HG02943 (cell line): ENCODE data around the gene RSBN1L.
"Not testable (repeated sequence)": the region's sequence is repeated elsewhere in the genome, so short reads cannot be mapped to it uniquely, and the experiment has no call there.

Source experiments
- ATAC-seq: cut with Tn5 transposase; IDR thresholded peaks from one replicate; pipeline ENCODE4 v1.9.1; 2021; ENCODE audit warnings: mild to moderate bottlenecking, low read depth, moderate library complexity; ENCODE audit not compliant: unreplicated experiment

RSBN1L gene

GRCh38 chr7:77696057-77696642 is at the start of gene RSBN1L:
TSS of gene RSBN1L (plus strand) at chr7:77696459. CDS start at chr7:77696470, 11 bp downstream.
- ATAC-seq: peak; percentile 89

GRCh38 chr7:77648742-77649338 is 47.4 kb upstream of the RSBN1L start:
- no peak for ATAC-seq

- no peak for ATAC-seq
These were observed 46.4 kb upstream of the RSBN1L start for GRCh38 chr7:77649716-77650349.

DNA sequence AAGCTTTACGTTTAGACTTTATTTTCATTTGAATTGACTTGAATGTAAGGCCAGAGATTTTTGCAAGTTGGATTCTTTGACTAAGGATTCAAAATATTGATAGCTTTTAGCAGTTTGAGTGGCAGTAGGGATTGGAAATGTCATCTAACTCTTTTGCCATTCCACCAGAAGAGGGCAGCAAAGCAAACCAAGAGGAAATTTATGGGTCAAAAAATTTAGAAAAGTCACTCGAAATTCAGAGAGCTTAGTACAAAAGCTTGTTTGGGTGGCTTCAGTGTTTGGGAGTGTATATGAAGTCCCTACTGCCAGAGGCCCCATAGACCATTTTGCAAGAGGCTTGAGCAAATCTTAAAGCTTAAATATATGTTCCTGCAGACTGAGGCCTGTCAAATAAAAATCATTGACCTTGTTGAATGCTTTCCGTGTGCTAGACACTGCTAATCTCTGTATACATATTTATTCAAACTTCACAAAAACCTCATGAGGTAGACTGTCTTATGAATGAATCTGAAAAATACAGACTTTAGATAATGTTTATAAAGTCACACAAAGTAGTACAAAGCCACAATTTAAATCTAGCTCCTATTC is 44.6 kb upstream of the RSBN1L start:
- ATAC-seq: no peak

GRCh38 chr7:77652826-77653225 is 43.4 kb upstream of the RSBN1L start:
- not testable (repeated sequence) for ATAC-seq

GRCh38 chr7:77653572-77653971 is 42.7 kb upstream of the RSBN1L start:
- no peak for ATAC-seq

DNA sequence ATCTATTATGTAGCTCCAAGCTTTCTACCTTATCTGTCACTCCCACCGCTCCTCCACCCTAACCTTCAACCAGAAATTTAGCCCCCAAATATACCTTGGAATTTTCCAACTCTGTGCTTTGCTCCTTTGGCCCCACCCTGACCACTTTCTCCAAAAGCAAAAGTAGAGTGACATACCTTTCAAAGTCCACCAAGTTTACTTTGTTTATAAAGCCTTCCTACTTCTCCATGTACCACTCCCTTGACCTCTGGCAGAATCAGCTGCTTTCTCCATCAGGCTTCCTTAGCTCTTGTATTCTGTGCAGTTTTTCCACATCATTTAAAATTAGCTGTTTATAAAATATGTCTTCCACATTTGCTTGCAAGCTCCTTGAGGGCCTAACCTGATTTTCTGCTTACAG is 40.9 kb upstream of the RSBN1L start:
- no peak for ATAC-seq

- ATAC-seq: no peak
These were observed 40.3 kb upstream of the RSBN1L start for GRCh38 chr7:77655836-77656455.

DNA sequence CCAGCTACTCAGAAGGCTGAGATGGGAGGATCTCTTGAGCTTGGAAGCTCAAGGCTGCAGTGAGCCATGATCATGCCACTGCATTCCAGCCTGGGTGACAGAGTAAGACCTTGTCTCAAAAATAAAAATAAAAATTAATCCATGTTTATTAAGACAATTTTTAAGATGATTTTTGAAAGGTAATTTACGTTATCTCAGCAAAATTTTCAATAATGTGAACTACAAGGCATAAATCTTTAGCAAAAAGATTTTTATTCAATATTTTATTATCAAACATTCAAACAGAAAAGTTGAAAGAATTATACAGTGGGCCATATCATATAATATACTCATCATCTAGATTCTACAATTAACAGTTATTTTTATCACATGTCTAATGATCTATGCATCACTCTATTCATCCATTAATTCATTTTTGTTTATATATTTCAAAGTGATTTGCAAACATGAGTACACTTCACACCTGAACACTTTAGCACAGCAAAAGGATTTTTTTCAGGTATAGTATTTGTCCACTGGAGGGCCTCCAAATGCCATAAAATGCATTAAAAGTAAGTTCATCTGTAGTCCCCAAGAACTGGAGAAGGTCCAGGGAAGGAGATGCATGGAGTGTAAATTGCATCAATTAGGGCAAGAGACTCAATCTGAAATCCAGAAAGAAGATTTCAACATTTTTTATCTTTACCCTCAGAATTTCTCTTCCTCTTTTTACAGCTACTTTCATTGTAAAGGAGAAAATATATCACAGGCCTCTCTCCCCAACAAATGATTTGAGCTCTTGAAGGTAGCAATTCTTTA is 38.6 kb upstream of the RSBN1L start:
- ATAC-seq: no peak

- no peak for ATAC-seq
These were observed 37.3 kb upstream of the RSBN1L start for GRCh38 chr7:77658928-77659327.

GRCh38 chr7:77661816-77662215 is 34.4 kb upstream of the RSBN1L start:
- ATAC-seq: no peak

- no peak for ATAC-seq
These were observed 33.4 kb upstream of the RSBN1L start for GRCh38 chr7:77662869-77663268.

DNA sequence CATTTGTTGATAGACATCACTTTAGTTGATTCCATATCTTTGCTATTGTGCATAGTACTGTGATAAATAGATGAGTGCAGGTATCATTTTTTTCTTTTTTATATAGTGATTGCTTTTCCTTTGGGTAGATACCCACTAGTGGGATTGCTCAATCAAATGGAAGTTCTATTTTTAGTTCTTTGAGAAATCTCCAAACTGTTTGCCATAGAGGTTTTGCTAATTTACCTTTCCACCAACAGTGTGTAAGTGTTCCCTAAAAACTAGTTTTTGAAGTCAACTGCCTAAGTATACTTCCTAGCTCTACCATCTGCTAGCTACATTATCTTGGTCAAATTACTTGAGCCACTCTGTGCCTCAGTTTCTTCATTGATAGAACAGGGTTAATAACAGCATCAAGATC is 31.5 kb upstream of the RSBN1L start:
- ATAC-seq: no peak

DNA sequence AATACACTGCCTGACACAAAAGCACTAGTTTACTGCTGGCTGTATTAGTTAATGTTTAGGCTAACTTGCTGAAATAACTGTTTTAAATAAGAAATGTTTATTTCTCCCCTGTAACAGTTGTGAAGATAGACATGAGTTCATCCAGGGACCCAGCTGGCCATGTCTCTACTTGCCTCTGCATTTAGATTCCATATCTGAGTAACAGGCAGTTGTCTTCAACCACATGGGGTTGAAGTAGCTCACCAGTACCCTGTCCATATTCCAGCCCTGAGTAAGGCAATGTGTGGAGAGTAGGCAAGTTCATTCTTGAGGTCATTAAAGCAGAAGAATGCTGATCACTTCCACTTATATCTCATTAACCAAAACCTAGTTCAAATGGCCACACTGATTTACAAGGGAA is 31.1 kb upstream of the RSBN1L start:
- no peak for ATAC-seq

DNA sequence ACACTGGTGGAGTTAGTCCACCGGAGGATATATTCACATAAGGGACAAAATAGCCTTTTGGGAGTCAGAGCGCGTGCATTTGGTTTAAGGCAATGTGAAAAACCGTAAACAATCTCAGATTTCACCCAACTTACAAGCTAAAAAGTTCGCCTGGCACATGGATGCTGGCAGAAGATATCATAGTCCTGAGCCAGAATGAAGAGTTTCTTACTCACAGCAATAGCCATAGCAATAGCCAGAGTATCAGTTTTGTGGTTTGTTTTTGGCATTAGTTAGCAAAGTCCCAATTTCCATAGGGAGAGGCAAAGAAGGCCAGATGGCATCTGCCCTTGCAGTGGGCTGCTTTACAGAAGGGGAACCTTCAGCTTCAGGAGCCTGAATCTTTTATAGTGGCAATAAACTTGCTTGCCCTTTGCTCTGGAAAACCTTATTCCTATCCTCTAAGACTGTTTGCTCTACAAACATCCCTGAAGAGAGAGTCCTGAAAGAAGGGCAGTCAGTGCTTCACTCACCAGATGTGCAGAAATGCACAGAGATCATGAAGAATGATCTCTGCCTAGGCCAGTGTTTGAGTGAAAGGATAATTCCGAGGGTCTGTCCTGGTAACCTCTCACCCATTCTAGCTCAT is 28.7 kb upstream of the RSBN1L start:
- ATAC-seq: no peak

DNA sequence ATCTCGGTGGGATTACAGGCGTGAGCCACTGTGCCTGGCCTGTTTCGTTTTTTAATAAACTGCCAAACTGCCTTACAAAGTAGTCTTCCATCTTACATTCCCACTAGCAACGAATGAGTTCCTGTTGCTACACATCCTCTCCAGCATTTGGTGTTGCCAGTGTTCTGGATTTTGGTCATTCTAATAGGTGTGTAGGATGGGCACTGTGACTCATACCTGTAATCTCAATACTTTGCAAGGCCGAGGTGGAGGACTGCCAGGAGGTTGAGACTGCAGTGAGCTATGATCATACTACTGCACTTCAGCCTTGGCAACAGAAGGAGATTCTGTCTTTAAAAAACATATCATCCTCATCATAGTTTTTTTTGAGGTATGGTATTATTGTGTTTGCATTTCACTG is 21.4 kb upstream of the RSBN1L start:
- ATAC-seq: no peak

DNA sequence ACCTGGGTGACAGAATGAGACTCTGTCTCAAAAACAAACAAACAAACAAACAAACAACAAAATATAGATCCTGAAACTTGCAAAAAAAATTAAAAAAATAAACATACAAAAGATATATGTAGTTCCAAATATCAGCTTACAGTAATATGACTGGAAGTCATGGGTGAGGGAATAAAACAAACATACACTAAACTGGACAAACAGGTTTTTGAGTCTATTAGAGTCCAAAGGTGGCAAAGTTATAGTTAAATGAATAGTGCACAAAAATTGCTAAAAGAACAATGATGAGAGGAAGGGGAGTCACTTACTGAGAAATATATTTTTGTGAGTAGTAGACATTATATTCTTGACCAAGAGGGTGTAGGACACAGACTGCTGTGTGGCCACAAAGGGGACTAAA is 16.7 kb upstream of the RSBN1L start:
- no peak for ATAC-seq

DNA sequence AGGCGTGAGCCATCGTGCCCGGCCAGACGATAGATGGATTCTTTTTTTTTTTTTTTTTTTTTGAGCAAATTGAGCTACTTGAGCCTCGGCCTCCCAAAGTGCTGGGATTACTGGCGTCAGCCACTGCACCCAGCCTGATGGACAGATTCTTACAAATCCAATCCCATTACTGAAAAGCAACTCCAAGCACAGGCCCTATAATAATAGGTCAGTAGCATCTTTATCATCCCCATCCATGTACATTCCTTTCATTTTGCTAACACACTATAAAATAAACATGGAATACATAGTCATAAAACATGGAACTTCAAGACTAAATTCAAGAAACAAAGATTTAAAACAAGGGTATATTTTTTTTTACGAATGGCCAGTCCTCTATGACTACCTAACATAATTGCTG is 16.0 kb upstream of the RSBN1L start:
- no peak for ATAC-seq

GRCh38 chr7:77684030-77684429 is 12.2 kb upstream of the RSBN1L start:
- no peak for ATAC-seq

DNA sequence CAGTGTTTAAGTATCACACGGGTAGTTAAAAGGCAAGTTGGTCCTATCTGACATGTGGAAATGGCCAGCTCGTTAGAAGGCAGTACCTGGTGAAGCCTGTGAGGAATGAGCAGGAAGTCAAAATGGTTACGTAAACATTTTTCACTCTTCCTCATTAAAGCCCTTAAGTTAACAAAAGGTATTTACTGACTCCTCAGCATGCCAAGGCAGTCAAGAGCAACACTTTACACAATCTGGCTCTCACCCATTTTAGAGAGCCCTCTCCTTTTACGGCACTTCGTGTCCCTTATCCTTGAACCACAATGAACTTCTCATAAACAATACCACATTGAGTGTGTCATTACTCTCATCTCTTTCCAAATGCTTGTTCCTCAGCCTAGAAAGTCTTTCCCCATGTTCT is 11.0 kb upstream of the RSBN1L start:
- no peak for ATAC-seq
